Testis (tissue), 3 donors: ENCODE data around the gene EFHB. TPM values are rescaled to one million over a fixed set of nuclear protein-coding genes. Genes with fewer than 3 reads are reported as not detected.
"Not testable (repeated sequence)": the region's sequence is repeated elsewhere in the genome, so short reads cannot be mapped to it uniquely, and the experiment has no call there.

Source experiments
- DNase-seq: peaks from one replicate; pipeline ENCODE4 v3.0.0-alpha.2; 2019
- H3K27ac ChIP-seq, 2 donors: fragments of 200-600 bp; sonication (generic); one replicate each; pipeline ENCODE4 v1.5.1; 2019
- H3K27me3 ChIP-seq: fragments of 200-600 bp; sonication (generic); one replicate; pipeline ENCODE4 v1.5.1; 2019
- H3K36me3 ChIP-seq: fragments of 200-600 bp; sonication (generic); one replicate; pipeline ENCODE4 v1.5.1; 2017; ENCODE audit warnings: low read depth; ENCODE audit errors: missing control alignments
- H3K4me1 ChIP-seq: fragments of 200-600 bp; sonication (generic); one replicate; pipeline ENCODE4 v1.5.1; 2019
- H3K4me3 ChIP-seq, 2 donors: fragments of 200-600 bp; sonication (generic); one replicate each; pipeline ENCODE4 v1.5.1; 2017 to 2019
- H3K9me3 ChIP-seq: fragments of 200-600 bp; sonication (generic); one replicate; pipeline ENCODE4 v1.5.1; 2017
- POLR2A ChIP-seq: fragments of 450-650 bp; IDR thresholded peaks from one replicate; pipeline ENCODE4 v1.6.1; 2017; ENCODE audit warnings: antibody characterized with exemption, mild to moderate bottlenecking, moderate library complexity
- WGBS, 2 donors: methylation state at CpG; one replicate each; pipeline ENCODE4 v1.1.5; 2018; 5-methylcytosine and 5-hydroxymethylcytosine counted together
- intact Hi-C: fragments of 100-400 bp; cut with DNase I; formaldehyde crosslinking; loops from one replicate; pipeline ENCODE4 v1.15.1; 2023; ENCODE audit warnings: low total_unique reads
- polyA plus RNA-seq: library from polyadenylated mRNA; stranded (reverse); fragments of 350-450 nt; fragmentation: Illumina TruSeq; extraction: RNeasy Lipid Tissue Mini Kit (QIAGEN cat#74804); gene quantifications from one replicate; pipeline ENCODE4 v1.2.3, GENCODE V29; 2014; ENCODE audit warnings: low read depth, low replicate concordance; ENCODE audit not compliant: insufficient read depth
- total RNA-seq, 2 donors: library from RNA; depleted of rRNA; stranded (reverse); fragments of >200 nt; gene quantifications; one replicate each; pipeline ENCODE4 v1.2.3, GENCODE V29; 2016
- TF ChIP-seq, protein P1 (sequence below), 3 experiments: fragments of 450-650 bp in 2 of 3; fragments of 200-600 bp in 1 of 3; sonication (generic) in 1 of 3; IDR thresholded peaks; one replicate each; pipeline ENCODE4 v1.5.1; 2016 to 2019; ENCODE audit warnings: antibody characterized with exemption in 3 of 3, mild to moderate bottlenecking in 2 of 3, moderate library complexity in 1 of 3

The EFHB gene
- total and polyA plus RNA-seq, 3 donors from 2014 or later, result 9.4 to 32.9 (median 22.0) TPM

DNA sequence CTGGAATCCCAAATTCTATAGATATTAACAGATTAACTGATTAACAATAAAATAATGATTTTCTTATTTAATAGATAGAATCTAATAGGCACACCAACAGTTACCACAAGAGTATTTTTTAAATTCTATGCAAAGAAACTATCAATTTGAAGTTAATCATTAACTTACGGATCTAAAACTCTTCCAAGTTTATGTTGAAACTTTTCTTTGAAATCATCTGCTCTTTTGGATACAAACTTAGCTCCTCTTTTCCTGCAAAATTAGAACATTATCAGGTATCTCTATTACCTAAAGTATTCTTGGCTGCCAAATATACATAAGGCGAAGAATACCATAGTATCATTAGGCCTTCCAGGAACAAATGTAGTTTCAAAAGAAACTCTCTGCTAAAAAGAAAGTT is 34.8 kb downstream of the EFHB start:
- Histone ChIP-seq H3K4me1 (no peaks in the 10 kb centered on the region), H3K9me3 (no peaks in the 10 kb centered on the region), H3K36me3 (no peaks in the 10 kb centered on the region), H3K27ac (no peak overlapping the region), H3K4me3 (no peak overlapping the region), H3K27me3 (no peaks in the 10 kb centered on the region)
- no peak for DNase-seq
- 93 to 95% methylated on average over 2 of the region's 2 CpGs for WGBS, 2 donors
- intact Hi-C loops, result no loop called here
- TF ChIP-seq POLR2A, result no peak
- TF ChIP-seq, protein P1, sequence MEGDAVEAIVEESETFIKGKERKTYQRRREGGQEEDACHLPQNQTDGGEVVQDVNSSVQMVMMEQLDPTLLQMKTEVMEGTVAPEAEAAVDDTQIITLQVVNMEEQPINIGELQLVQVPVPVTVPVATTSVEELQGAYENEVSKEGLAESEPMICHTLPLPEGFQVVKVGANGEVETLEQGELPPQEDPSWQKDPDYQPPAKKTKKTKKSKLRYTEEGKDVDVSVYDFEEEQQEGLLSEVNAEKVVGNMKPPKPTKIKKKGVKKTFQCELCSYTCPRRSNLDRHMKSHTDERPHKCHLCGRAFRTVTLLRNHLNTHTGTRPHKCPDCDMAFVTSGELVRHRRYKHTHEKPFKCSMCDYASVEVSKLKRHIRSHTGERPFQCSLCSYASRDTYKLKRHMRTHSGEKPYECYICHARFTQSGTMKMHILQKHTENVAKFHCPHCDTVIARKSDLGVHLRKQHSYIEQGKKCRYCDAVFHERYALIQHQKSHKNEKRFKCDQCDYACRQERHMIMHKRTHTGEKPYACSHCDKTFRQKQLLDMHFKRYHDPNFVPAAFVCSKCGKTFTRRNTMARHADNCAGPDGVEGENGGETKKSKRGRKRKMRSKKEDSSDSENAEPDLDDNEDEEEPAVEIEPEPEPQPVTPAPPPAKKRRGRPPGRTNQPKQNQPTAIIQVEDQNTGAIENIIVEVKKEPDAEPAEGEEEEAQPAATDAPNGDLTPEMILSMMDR (IDR thresholded peaks at IDR 0.05), result no peak

DNA sequence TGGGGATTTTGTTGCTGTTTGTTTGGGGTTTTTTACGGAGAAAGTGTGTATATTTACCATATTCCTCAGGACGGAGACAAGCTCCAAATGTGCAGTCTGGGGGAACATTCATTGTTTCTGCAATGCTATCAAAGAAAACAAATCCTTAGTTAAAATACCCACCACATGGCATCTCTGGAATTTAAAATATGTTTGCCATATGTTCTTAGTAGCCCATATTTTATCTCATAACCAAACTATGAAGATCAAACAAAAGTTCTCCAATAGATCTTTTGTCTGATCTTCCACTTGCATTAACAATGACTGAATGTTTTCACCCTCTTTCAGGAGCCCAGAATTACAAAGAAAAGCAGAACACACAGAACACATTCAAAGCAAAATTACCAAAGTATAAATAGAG is 35.3 kb downstream of the EFHB start:
- Histone ChIP-seq H3K9me3 (no peaks in the 10 kb centered on the region), H3K4me3 (no peak overlapping the region), H3K36me3 (no peaks in the 10 kb centered on the region), H3K27me3 (no peaks in the 10 kb centered on the region), H3K4me1 (no peaks in the 10 kb centered on the region), H3K27ac (no peak overlapping the region)
- DNase-seq, result no peak
- TF ChIP-seq POLR2A, result no peak
- intact Hi-C loops, result no loop called here
- WGBS, 2 donors, result 85 to 89% methylated on average over 2 of the region's 2 CpGs

DNA sequence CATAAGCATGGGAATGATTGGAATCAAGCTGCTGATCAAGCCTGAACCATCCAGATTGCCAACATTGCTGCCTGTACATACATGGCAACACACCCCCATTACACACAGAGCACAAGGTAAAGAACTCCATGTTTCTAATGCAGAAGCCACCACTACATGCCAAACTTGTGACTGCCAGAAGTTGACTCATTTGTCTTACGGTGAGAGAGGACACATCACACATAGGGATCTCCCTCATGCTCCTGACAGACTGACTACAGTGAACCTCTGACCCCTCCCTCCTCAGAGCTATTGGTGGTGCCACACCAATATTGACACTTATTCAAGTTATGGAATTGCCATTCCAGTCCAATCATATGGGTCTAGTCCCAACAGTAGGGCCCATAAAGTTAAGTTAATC is 42.3 kb downstream of the EFHB start:
- Histone ChIP-seq H3K27me3 (no peaks in the 10 kb centered on the region), H3K4me3 (no peak overlapping the region), H3K4me1 (no peaks in the 10 kb centered on the region), H3K9me3 (no peaks in the 10 kb centered on the region), H3K27ac (no peak overlapping the region), H3K36me3 (no peaks in the 10 kb centered on the region)
- no peak for TF ChIP-seq POLR2A
- TF ChIP-seq, protein P1 (IDR thresholded peaks at IDR 0.05), result no peak
- intact Hi-C loops, result no loop called here
- DNase-seq, result no peak
- WGBS, 2 donors, result 85 to 94% methylated on average over 1 of the region's 1 CpG

GRCh38 chr3:19888428-19889152 is 45.4 kb downstream of the EFHB start:
- intact Hi-C loops, result no loop called here
- H3K27ac ChIP-seq, result no peak overlapping the region
- no peaks in the 10 kb centered on the region for H3K27me3 ChIP-seq
- H3K4me1 ChIP-seq, result no peaks in the 10 kb centered on the region
- no peaks in the 10 kb centered on the region for H3K9me3 ChIP-seq
- no peak for TF ChIP-seq POLR2A
- TF ChIP-seq, protein P1 (IDR thresholded peaks at IDR 0.05), result no peak
- no peaks in the 10 kb centered on the region for H3K36me3 ChIP-seq
- DNase-seq, result no peak
- WGBS, 2 donors, result 73 to 74% methylated on average over 5 of the region's 5 CpGs
- H3K4me3 ChIP-seq, result no peak overlapping the region

DNA sequence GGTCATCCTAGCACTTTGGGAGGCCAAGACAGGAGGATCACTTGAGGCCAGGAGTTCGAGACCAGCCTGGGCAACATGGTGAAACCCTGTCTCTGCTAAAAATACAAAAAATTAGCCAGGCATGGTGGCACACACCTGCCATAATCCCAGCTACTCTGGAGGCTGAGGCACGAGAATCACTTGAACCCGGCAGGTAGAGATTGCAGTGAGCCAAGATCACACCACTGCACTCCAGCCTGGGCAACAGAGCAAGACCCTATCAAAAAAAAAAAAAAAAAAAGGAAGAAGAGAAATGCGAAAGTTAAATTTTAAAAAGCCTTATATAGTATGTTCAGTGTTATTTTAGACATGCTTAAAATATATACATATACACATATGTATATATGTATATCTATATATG is 46.9 kb downstream of the EFHB start:
- DNase-seq, H3K4me3 ChIP-seq, H3K9me3 ChIP-seq, H3K36me3 ChIP-seq, intact Hi-C loops, H3K4me1 ChIP-seq, H3K27ac ChIP-seq, H3K27me3 ChIP-seq: not testable (repeated sequence)
- 92 to 100% methylated on average over 4 of the region's 4 CpGs for WGBS, 2 donors

GRCh38 chr3:19886404-19886803 is 47.6 kb downstream of the EFHB start:
- TF ChIP-seq, protein P1 (IDR thresholded peaks at IDR 0.05), result no peak
- TF ChIP-seq POLR2A, result no peak
- Histone ChIP-seq H3K27me3 (no peaks in the 10 kb centered on the region), H3K27ac (no peak overlapping the region), H3K36me3 (no peaks in the 10 kb centered on the region), H3K4me3 (no peak overlapping the region), H3K9me3 (no peaks in the 10 kb centered on the region), H3K4me1 (no peaks in the 10 kb centered on the region)
- no peak for DNase-seq
- intact Hi-C loops, result no loop called here
